HEK293T (cell line): ENCODE data around the gene ZNF346.

Source experiments
- CTCF ChIA-PET: fragments of 350-600 bp; formaldehyde crosslinking; extraction: SDS; loops from one replicate; lab custom pipeline; 2021; ENCODE audit warnings: antibody characterized with exemption, inconsistent platforms; lab: Yijun Ruan, JAX
- POLR2A ChIA-PET: fragments of 350-600 bp; formaldehyde crosslinking; extraction: SDS; loops from one replicate; lab custom pipeline; 2020; ENCODE audit warnings: antibody characterized with exemption, inconsistent platforms; lab: Yijun Ruan, JAX
- DNase-seq: peaks from one replicate; pipeline ENCODE4 v3.0.0; 2012; ENCODE audit warnings: mixed read lengths; ENCODE audit errors: extremely low spot score
- ARNT ChIP-seq: fragments of 450-650 bp; IDR thresholded peaks from 2 replicates; pipeline ENCODE4 v1.6.1; 2017; ENCODE audit warnings: mild to moderate bottlenecking
- BHLHE40 ChIP-seq: fragments of 450-650 bp; IDR thresholded peaks from 2 replicates; pipeline ENCODE4 v1.6.1; 2016; ENCODE audit warnings: mild to moderate bottlenecking, moderate library complexity, borderline replicate concordance
- CTBP1 ChIP-seq: fragments of 450-650 bp; IDR thresholded peaks from 2 replicates; pipeline ENCODE4 v1.6.1; 2016; ENCODE audit warnings: borderline replicate concordance
- ELF4 ChIP-seq: fragments of 450-650 bp; IDR thresholded peaks from 2 replicates; pipeline ENCODE4 v1.6.1; 2017; ENCODE audit warnings: antibody characterized with exemption
- FOXA1 ChIP-seq: fragments of 450-650 bp; IDR thresholded peaks from 2 replicates; pipeline ENCODE4 v1.6.1; 2016; ENCODE audit warnings: mild to moderate bottlenecking
- FOXK2 ChIP-seq: fragments of 450-650 bp; IDR thresholded peaks from 2 replicates; pipeline ENCODE4 v1.6.1; 2016; ENCODE audit warnings: mild to moderate bottlenecking
- FOXM1 ChIP-seq: fragments of 450-650 bp; IDR thresholded peaks from 2 replicates; pipeline ENCODE4 v1.6.1; 2017; ENCODE audit warnings: mild to moderate bottlenecking, borderline replicate concordance
- HDGF ChIP-seq: fragments of 450-650 bp; IDR thresholded peaks from 2 replicates; pipeline ENCODE4 v1.6.1; 2017; ENCODE audit warnings: antibody characterized with exemption, borderline replicate concordance
- L3MBTL2 ChIP-seq: fragments of 450-650 bp; conservative IDR thresholded peaks from 2 replicates; pipeline ENCODE4 v1.6.1; 2016; ENCODE audit warnings: mild to moderate bottlenecking
- LEF1 ChIP-seq: fragments of 450-650 bp; IDR thresholded peaks from 2 replicates; pipeline ENCODE4 v1.6.1; 2017; ENCODE audit warnings: mild to moderate bottlenecking, borderline replicate concordance
- NFRKB ChIP-seq: fragments of 450-650 bp; IDR thresholded peaks from 2 replicates; pipeline ENCODE4 v1.6.1; 2016; ENCODE audit warnings: mild to moderate bottlenecking, moderate library complexity
- SP1 ChIP-seq: fragments of 450-650 bp; IDR thresholded peaks from 2 replicates; pipeline ENCODE4 v1.6.1; 2017
- SUZ12 ChIP-seq: fragments of 450-650 bp; IDR thresholded peaks from 2 replicates; pipeline ENCODE4 v1.6.1; 2016; ENCODE audit warnings: mild to moderate bottlenecking
- TARDBP ChIP-seq: fragments of 450-650 bp; IDR thresholded peaks from 2 replicates; pipeline ENCODE4 v1.6.1; 2016
- ZNF384 ChIP-seq: fragments of 450-650 bp; IDR thresholded peaks from 2 replicates; pipeline ENCODE4 v1.6.1; 2016
- TF ChIP-seq, protein P1 (sequence below): fragments of 450-650 bp; IDR thresholded peaks from 2 replicates; pipeline ENCODE4 v1.6.1; 2016

The ZNF346 gene

DNA sequence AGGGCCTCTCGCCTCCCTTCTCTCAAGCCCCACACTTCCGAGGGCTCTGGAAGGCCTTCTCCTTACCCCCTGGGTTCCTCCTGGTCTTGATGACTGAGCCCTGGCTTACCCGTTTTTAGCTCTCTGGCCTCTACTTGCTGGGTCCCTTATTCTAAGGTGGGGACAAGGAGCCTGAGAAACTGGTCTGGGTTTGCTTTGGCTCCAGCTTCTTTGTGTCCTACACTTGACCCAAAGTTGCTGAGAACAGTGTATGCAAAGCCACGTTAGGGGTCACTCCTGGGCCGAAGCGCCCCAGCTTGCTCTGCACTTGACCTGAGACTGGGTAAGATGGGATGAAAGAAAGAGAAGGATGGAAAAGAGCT is 788 bp downstream of the ZNF346 start:
- DNase-seq = no peak
- POLR2A ChIA-PET = interaction anchor here (1.2 to 2.5 kb wide), 3 partner anchors 8 to 16 kb away, joined by 4 to 33 read pairs (median 4); partner anchors contain the start of gene UIMC1

DNA sequence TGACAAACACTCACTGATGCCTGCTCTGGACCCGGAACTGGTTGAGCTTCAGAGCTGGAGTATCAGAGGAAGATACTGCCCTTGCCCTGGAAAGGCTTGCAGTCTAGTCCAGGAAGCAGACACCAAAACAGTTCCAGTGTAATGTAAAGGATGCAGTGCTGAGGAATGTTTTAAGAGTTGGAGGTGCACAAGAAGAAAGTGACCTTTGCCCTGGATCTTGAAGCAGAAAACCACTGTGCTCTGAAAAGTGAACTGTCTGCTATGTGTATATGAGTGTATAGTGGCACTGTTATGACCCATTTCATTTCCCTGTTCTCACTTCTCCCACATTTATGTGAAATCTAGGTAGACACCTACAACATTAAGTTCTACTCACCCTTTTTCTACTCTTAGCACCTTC is 2.1 kb downstream of the ZNF346 start:
- DNase-seq = no peak
- TF ChIP-seq ELF4 (no peak), HDGF (no peak), FOXK2 (no peak), ARNT (no peak), SP1 (no peak), LEF1 (no peak), CTBP1 (no peak), SUZ12 (no peak), FOXA1 (no peak), NFRKB (no peak), ZNF384 (no peak), TARDBP (no peak), FOXM1 (no peak), BHLHE40 (no peak), L3MBTL2 (no peak)
- TF ChIP-seq, protein P1, sequence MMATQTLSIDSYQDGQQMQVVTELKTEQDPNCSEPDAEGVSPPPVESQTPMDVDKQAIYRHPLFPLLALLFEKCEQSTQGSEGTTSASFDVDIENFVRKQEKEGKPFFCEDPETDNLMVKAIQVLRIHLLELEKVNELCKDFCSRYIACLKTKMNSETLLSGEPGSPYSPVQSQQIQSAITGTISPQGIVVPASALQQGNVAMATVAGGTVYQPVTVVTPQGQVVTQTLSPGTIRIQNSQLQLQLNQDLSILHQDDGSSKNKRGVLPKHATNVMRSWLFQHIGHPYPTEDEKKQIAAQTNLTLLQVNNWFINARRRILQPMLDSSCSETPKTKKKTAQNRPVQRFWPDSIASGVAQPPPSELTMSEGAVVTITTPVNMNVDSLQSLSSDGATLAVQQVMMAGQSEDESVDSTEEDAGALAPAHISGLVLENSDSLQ = no peak
- ChIA-PET POLR2A (no interaction called here), CTCF (no interaction called here)

More for the DNA sequence above, 788 bp downstream of the ZNF346 start:
- TF ChIP-seq HDGF = 0 out of 2 replicates have a peak, but pooled peaks have one; percentile 80
- no peak for TF ChIP-seq FOXM1
- TF ChIP-seq SUZ12 = no peak
- CTCF ChIA-PET = interaction anchor here (0.5 to 0.8 kb wide), 3 partner anchors 35 to 64 kb away, joined by 3 to 4 read pairs (median 3); no protein-coding TSS in a partner anchor

- no peak for DNase-seq
- CTCF ChIA-PET = interaction anchor here (1.5 kb wide), 1 partner anchor 364 kb away, joined by 3 read pairs; no protein-coding TSS in a partner anchor
- TF ChIP-seq HDGF (no peak), ELF4 (no peak), ARNT (no peak), FOXM1 (no peak), NFRKB (no peak), CTBP1 (no peak), LEF1 (no peak), FOXK2 (no peak), TARDBP (no peak), FOXA1 (no peak), ZNF384 (no peak), BHLHE40 (no peak)
- POLR2A ChIA-PET = interaction anchor here (2.4 kb wide), 1 partner anchor 19 kb away, joined by 7 read pairs; the partner anchor contains the start of gene UIMC1
Observed at GRCh38 chr5:177025101-177025601, 2.7 kb downstream of the ZNF346 start.

GRCh38 chr5:177027665-177028064 is 5.2 kb downstream of the ZNF346 start:
- POLR2A ChIA-PET = interaction anchor here (2.4 kb wide), 1 partner anchor 22 kb away, joined by 7 read pairs; the partner anchor contains the start of gene UIMC1
- CTCF ChIA-PET = interaction anchor here (0.6 to 0.7 kb wide), 3 partner anchors 10 to 494 kb away, joined by 3 to 4 read pairs (median 4); no protein-coding TSS in a partner anchor
- TF ChIP-seq ARNT (no peak), ZNF384 (no peak), FOXM1 (no peak), SUZ12 (no peak), FOXK2 (no peak), CTBP1 (no peak), LEF1 (no peak), TARDBP (no peak), NFRKB (no peak), L3MBTL2 (no peak), HDGF (no peak), SP1 (no peak), FOXA1 (no peak), ELF4 (no peak), BHLHE40 (no peak)
- TF ChIP-seq, protein P1 = no peak

DNA sequence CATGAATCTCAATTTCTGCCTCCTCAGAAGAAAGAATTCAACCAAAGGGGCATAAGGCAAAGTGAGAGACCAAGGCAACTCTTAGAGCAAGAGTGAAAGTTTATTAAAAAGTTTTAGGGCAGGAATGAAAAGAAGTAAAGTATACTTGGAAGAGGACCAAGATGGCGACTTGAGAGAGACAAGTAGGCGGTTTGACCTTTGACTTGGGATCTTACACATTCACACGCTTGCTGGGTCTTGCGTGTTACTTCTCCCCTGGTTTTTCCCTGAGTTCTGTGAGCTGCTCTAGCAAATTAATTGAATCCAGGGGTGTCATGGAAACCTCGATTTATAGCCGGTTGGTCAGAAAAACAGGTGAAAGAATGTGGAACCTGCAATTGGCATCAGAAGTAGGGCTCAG is 7.0 kb downstream of the ZNF346 start:
- TF ChIP-seq HDGF = no peak
- no peak for TF ChIP-seq ZNF384
- TF ChIP-seq TARDBP = no peak
- TF ChIP-seq LEF1 = no peak
- no peak for TF ChIP-seq ARNT
- TF ChIP-seq NFRKB = no peak
- no peak for TF ChIP-seq SUZ12
- no peak for TF ChIP-seq ELF4
- no peak for TF ChIP-seq SP1
- TF ChIP-seq FOXK2 = no peak
- no peak for TF ChIP-seq L3MBTL2
- no peak for TF ChIP-seq FOXA1
- TF ChIP-seq, protein P1 = no peak
- TF ChIP-seq CTBP1 = no peak
- TF ChIP-seq BHLHE40 = no peak
- TF ChIP-seq FOXM1 = no peak
- no peak for DNase-seq
- POLR2A ChIA-PET = no interaction called here
- CTCF ChIA-PET = interaction anchor here (0.5 kb wide), 1 partner anchor 16 kb away, joined by 5 read pairs; no protein-coding TSS in a partner anchor

More at GRCh38 chr5:177027665-177028064, 5.2 kb downstream of the ZNF346 start:
- no peak for DNase-seq
